Activated naive CD8-positive, alpha-beta T cell treated with anti-CD3 and anti-CD28 coated beads for 36 hours (primary cell): ENCODE measurements around the gene LGI2. TPM values are rescaled to one million over a fixed set of nuclear protein-coding genes. Genes with fewer than 3 reads are reported as not detected.
"Not testable (repeated sequence)": the region's sequence is repeated elsewhere in the genome, so short reads cannot be mapped to it uniquely, and the experiment has no call there.

Experiments used
- DNase-seq: peaks from one replicate; pipeline ENCODE4 v3.0.0; 2021
- H3K27ac Mint-ChIP-seq: one replicate; pipeline ENCODE4 v1.8.0; 2022; ENCODE audit warnings: mild to moderate bottlenecking, moderate library complexity, mixed read lengths
- H3K27me3 Mint-ChIP-seq: one replicate; pipeline ENCODE4 v1.8.0; 2022; ENCODE audit warnings: mild to moderate bottlenecking, mixed read lengths
- H3K36me3 Mint-ChIP-seq: one replicate; pipeline ENCODE4 v1.8.0; 2021; ENCODE audit warnings: mild to moderate bottlenecking, mixed read lengths
- H3K4me1 Mint-ChIP-seq: one replicate; pipeline ENCODE4 v1.8.0; 2021; ENCODE audit warnings: mixed read lengths
- H3K4me3 Mint-ChIP-seq: one replicate; pipeline ENCODE4 v1.8.0; 2022; ENCODE audit warnings: mild to moderate bottlenecking, moderate library complexity, mixed read lengths
- H3K9me3 Mint-ChIP-seq: one replicate; pipeline ENCODE4 v1.8.0; 2022; ENCODE audit warnings: mixed read lengths
- total RNA-seq, 2 experiments: library from RNA; stranded (reverse); gene quantifications; one replicate each; pipeline ENCODE4 v1.2.3, GENCODE V29; 2021

Gene LGI2
- total RNA-seq, 2 experiments from 2014 or later: not detected

DNA sequence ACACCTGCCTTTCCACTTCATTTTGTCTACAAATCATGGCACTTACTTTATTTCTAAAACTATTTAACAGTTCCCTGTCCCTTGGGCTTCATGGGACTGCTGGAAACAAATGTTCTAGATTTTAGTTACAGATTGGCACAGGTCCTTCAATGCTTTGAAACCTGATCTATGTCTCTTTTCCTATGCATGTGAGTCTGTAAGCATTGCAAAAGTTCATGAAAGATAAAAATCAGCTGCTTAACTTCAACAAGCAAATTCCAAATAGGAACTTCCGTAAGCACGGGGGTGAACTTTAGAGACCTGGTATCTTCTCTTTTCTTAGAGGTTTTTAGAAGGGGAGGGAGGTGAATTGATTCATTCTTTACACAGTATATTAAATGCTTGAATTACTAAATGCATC lies 9.5 kb downstream of the LGI2 start:
- no peaks in the 10 kb centered on the region for H3K36me3 Mint-ChIP-seq
- no peak overlapping the region for H3K27ac Mint-ChIP-seq
- H3K9me3 Mint-ChIP-seq: no peaks in the 10 kb centered on the region
- H3K27me3 Mint-ChIP-seq: peaks cover 27% of the 10 kb centered on the region
- no peak overlapping the region for H3K4me3 Mint-ChIP-seq
- DNase-seq: no peak
- no peaks in the 10 kb centered on the region for H3K4me1 Mint-ChIP-seq

DNA sequence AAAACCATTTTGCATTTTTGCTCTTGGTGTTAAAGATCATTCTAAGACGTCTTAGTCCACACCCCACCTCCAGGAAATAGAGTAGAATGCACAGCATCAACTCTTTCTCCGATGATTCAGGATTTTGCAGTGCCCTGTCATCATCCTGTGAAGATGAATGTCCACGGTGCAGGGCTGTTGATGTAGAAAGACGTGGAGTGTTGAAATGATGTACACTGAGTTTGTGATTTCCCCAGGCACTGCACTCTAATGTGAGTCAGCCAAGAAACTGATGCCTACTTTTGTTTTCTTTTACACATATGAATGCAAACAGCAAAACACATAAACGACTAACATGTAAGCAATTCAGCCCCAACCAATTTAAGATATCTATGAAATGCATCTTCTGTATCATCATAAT lies 10.5 kb downstream of the LGI2 start:
- Mint-ChIP-seq H3K4me3 (no peak overlapping the region), H3K27me3 (peaks cover 17% of the 10 kb centered on the region), H3K27ac (no peak overlapping the region), H3K36me3 (no peaks in the 10 kb centered on the region), H3K4me1 (no peaks in the 10 kb centered on the region), H3K9me3 (no peaks in the 10 kb centered on the region)
- no peak for DNase-seq

DNA sequence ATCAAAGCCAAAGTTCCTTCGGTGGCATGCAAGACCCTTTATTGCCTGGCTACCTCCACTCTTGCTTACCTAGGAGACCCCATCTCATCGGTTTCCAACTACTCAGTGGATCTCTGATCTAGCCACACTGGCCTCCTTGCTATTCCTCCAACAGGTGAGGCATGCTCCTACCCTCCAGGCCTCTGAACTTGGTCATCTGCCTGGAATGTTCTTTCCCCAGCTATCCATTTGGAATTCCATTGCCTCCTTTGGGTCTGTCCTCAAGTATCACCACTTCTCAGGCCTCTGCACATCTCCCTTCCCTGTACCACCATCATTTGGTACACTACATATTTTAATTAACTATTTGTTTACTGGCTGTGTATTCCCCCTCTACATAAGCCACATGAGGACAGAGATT lies 11.2 kb downstream of the LGI2 start:
- H3K27ac Mint-ChIP-seq: no peak overlapping the region
- no peak overlapping the region for H3K4me3 Mint-ChIP-seq
- H3K36me3 Mint-ChIP-seq: no peaks in the 10 kb centered on the region
- no peaks in the 10 kb centered on the region for H3K9me3 Mint-ChIP-seq
- no peak for DNase-seq
- H3K27me3 Mint-ChIP-seq: peaks cover 13% of the 10 kb centered on the region
- H3K4me1 Mint-ChIP-seq: no peaks in the 10 kb centered on the region

DNA sequence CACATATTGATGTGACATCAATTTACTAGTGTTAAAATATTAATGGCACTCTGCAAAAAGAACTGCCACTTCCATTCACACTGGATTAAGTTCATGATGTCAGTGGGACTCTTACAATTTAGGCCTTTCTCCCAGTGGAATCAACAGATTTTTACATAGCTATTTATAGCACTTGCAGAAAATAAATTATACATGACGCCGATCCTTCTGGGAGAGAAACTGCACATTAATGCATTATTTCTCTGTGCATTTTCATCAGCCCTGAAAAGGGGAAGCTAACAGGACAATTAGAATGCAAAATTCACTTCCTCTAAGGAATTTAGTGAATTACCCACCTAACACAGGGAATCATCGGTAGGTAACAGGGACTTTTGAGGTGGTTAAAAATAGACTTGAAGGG lies 15.7 kb downstream of the LGI2 start:
- no peaks in the 10 kb centered on the region for H3K36me3 Mint-ChIP-seq
- H3K9me3 Mint-ChIP-seq: no peaks in the 10 kb centered on the region
- H3K27ac Mint-ChIP-seq: no peak overlapping the region
- H3K4me1 Mint-ChIP-seq: no peaks in the 10 kb centered on the region
- no peak for DNase-seq
- no peak overlapping the region for H3K4me3 Mint-ChIP-seq
- peaks cover 7% of the 10 kb centered on the region for H3K27me3 Mint-ChIP-seq

DNA sequence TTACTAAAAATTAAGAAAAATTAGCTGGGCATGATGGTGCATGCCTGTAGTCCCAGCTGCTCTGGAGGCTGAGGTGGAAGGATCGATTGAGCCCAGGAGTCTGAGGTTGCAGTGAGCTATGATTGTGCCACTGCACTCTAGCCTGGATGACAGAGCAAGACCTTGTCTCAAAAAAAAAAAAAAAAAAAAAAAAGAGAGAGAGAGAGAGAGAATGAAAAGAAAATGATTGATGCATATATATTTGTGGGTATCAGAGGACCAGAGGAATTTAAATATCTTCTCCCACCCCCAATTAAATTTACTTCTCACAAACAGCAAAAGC lies 16.1 kb downstream of the LGI2 start:
- H3K9me3 Mint-ChIP-seq, H3K27me3 Mint-ChIP-seq, H3K27ac Mint-ChIP-seq, H3K4me3 Mint-ChIP-seq, DNase-seq, H3K4me1 Mint-ChIP-seq, H3K36me3 Mint-ChIP-seq: not testable (repeated sequence)

DNA sequence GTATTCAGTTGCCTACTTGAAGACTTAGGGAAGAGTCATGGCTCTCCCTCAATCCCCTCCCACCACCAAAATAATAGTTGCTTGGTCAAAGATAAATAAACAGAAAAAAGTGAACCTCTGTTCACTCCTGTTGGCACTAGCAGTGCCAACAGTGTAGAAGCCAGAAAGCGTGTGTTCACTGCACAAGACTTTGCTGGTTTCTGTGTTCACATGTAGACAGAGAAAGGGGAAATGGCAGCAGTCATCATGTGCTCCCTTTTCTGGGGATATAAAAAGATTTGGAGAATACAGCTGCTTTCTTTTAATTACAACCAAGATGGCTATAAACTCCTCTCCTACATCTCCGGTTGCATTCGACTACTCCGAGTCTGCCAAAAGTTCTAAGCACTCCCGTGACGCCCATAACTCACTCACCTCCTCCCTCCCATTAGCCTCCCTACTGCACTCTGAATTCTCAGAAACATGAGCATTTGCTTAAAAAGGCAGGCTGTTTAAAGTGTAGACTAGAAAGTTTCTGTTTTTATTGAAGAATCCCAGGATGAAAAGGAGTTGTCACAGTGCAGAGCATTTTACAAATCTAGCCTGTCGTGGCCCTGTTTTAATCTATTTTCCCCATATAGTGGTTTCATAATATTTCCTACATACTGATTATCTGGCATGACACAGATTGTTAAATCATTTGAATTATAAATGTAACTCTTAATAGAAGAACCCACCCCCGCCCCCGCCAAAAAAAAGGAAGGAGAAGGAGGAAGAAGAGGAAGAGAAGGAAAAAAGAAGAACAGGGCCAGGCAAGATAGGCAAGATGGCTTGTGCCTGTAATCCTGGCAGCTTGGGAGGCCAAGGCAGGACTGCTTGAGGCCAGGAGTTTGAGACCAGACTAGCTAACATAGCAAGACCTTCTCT lies 16.7 kb downstream of the LGI2 start:
- no peak for DNase-seq
- Mint-ChIP-seq H3K4me3 (no peak overlapping the region), H3K36me3 (no peaks in the 10 kb centered on the region), H3K9me3 (no peaks in the 10 kb centered on the region), H3K27ac (no peak overlapping the region), H3K27me3 (peaks cover 4% of the 10 kb centered on the region), H3K4me1 (no peaks in the 10 kb centered on the region)

DNA sequence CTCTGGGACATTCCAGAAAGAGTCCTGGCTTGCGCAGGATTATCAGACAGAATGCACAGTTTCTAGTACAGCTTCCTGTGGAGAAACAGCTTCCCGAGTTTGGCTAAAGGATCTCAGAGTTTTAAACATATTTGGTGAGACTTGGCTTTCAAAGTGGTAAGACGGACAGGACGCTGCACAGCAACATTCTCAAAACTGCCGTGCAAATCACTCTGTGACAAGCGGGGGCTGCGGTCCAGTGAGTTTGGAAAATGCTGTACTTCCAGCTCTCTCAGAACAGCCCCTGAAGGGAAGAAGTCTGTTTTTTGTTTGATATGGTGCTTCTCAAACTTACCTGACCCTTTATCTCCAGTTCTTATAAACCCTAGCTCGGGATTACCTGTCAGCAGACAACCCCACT lies 18.1 kb downstream of the LGI2 start:
- DNase-seq: no peak
- Mint-ChIP-seq H3K27ac (no peak overlapping the region), H3K4me3 (no peak overlapping the region), H3K36me3 (no peaks in the 10 kb centered on the region), H3K9me3 (no peaks in the 10 kb centered on the region), H3K4me1 (no peaks in the 10 kb centered on the region), H3K27me3 (peaks cover 1% of the 10 kb centered on the region)

DNA sequence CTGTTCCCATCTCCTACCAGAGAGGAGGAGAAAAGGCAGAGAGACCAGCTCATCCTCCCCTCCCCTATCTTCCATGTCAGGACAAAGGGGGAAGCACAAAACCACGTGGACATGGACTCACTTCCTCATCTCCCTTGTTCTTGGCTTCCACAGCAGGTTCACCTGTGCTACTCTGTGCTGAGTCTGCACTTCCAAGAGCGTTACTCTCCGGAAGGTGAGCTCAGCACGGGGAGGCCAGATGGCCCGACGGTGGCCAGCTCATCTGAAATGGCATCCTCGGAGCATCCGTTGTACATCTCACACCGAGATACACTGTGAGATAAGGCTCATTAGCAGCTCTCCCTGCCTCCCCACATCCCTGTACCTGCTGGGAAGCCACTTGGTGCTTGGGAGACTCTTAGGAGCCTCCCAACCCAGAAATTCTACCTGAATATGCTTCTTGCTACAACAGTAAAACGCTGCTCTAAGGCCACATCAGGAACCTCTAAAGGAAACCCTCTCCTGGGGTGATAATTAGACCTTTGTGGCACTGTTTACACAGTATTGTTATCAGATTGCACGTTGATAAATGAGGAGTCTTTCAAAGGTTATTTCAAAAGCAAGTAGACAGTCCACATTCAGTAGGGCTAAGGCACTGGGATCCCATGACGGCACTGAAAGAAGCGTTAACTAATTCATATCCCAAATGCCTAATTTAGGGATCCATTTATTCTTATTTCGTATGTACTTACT lies 19.4 kb downstream of the LGI2 start:
- peaks cover 3% of the 10 kb centered on the region for H3K27me3 Mint-ChIP-seq
- H3K36me3 Mint-ChIP-seq: no peaks in the 10 kb centered on the region
- H3K4me1 Mint-ChIP-seq: no peaks in the 10 kb centered on the region
- DNase-seq: no peak
- H3K27ac Mint-ChIP-seq: no peak overlapping the region
- no peaks in the 10 kb centered on the region for H3K9me3 Mint-ChIP-seq
- no peak overlapping the region for H3K4me3 Mint-ChIP-seq

DNA sequence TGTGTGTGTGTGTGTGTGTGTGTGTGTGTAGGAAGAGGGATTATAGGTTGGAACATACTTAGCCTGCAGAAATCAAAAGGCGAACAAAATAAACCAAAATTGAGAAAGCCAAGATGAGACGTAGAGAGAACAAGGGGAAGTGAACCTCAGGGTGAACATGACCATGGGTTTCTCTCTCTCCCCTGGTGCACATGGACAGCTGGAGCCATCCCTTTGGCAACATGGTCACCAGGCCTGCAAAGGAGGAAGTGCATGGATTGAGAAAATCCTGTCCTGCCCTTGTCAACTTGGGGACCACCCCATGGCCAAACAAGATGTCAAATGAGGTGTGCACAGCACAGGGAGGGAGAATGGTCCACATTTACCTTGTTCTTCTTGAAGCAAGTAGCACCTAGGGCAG lies 23.1 kb downstream of the LGI2 start:
- no peak for DNase-seq
- H3K36me3 Mint-ChIP-seq: no peaks in the 10 kb centered on the region
- no peak overlapping the region for H3K27ac Mint-ChIP-seq
- no peaks in the 10 kb centered on the region for H3K4me1 Mint-ChIP-seq
- H3K4me3 Mint-ChIP-seq: no peak overlapping the region
- no peaks in the 10 kb centered on the region for H3K9me3 Mint-ChIP-seq
- H3K27me3 Mint-ChIP-seq: peaks cover 3% of the 10 kb centered on the region

DNA sequence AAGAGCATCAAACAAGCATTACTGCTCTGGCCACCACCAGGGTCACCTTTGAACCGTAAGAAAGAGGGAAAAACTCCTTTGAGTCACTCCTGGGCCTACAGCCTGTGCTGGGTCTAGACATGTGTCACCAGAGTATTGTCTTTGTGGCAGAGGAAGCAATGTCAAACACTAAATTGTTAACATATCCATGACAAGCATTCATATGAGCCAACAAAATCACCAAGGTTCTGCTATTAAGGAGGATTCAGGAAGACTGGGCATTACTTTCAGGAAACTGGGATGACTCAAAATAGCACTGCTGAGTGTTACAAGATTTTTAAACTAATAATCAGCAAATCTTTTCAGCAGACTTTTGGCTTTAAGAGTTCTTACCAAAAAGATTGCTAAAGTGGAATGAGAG lies 28.1 kb downstream of the LGI2 start:
- DNase-seq: no peak
- Mint-ChIP-seq H3K4me3 (no peak overlapping the region), H3K36me3 (no peaks in the 10 kb centered on the region), H3K27me3 (peaks cover 23% of the 10 kb centered on the region), H3K9me3 (peaks cover 3% of the 10 kb centered on the region), H3K27ac (no peak overlapping the region), H3K4me1 (no peaks in the 10 kb centered on the region)

DNA sequence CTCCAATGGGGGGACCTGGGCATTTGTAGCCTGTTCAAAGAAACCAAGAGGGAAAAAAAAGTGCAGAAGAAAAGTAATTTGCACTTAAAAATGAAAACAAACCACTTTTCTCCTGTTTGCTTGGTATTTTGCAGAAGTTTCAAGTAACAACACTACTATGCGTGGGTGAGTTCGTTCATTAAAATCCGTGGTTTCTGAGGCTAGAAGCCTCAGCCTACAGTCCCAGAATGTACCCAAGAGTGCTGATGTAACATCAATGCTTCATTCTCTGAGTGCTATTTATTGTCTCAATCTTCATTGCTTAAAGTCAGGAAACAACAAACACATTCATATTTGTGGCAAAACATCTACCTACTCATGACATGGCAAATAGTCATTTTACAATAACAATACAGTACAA lies 29.2 kb downstream of the LGI2 start:
- H3K4me1 Mint-ChIP-seq: no peaks in the 10 kb centered on the region
- H3K9me3 Mint-ChIP-seq: peaks cover 3% of the 10 kb centered on the region
- no peak overlapping the region for H3K27ac Mint-ChIP-seq
- H3K27me3 Mint-ChIP-seq: peaks cover 20% of the 10 kb centered on the region
- DNase-seq: no peak
- no peaks in the 10 kb centered on the region for H3K36me3 Mint-ChIP-seq
- H3K4me3 Mint-ChIP-seq: no peak overlapping the region

DNA sequence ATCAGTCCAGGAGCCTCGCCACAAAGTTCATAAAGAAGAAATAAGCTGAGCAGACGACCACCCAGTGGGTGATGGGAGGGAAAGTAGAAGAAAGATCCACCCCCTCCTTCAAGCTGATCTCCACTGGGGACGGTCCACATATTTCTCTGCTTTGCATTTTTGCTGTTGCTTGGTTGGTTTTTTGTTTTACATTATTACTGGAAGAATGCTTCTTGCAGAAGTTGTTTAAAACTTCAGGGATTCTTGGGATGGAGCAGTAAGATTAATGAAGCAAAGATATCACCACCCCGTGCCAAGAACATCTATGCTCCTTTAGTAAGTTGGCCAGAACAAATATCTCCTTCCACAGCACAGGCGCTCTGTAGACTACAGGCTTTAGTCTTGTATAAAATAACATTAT lies 30.1 kb downstream of the LGI2 start:
- DNase-seq: no peak
- Mint-ChIP-seq H3K4me3 (no peak overlapping the region), H3K36me3 (no peaks in the 10 kb centered on the region), H3K27me3 (peaks cover 20% of the 10 kb centered on the region), H3K4me1 (no peaks in the 10 kb centered on the region), H3K9me3 (peaks cover 3% of the 10 kb centered on the region), H3K27ac (no peak overlapping the region)

DNA sequence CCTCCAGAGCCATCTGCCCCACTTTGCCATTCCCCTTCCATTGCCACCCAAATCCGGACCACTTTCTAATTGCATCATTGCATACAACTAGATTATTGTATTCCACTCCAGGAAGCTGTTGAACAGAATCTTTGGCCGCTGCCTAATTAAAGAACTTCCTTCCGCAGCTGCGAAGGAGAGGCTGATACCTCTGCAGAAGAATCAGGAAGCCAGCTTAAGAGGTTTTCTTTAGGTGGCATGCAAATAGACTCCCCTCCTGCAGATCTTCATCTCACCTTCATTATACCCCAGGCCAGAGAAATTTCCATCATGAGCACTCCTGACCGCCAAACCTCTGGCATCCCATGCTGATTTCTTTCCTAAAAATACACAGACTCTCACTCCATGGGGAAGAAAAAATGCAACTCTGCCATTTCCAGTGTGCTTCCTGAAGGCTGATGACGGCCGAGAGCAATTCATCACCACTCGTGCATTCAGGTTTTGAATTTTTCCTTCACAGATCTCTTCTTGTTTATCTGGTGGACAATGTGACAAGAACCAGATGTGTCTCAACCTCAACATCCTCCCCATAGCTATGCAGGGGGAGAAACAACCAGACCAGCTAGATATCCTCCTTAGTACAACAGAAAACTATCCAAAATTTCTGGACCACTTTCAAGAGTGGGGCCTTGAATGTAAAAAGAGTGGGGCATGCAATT lies 31.2 kb downstream of the LGI2 start:
- Mint-ChIP-seq H3K4me1 (no peaks in the 10 kb centered on the region), H3K36me3 (no peaks in the 10 kb centered on the region), H3K27me3 (peaks cover 20% of the 10 kb centered on the region), H3K4me3 (no peak overlapping the region), H3K9me3 (peaks cover 3% of the 10 kb centered on the region), H3K27ac (no peak overlapping the region)
- DNase-seq: no peak

DNA sequence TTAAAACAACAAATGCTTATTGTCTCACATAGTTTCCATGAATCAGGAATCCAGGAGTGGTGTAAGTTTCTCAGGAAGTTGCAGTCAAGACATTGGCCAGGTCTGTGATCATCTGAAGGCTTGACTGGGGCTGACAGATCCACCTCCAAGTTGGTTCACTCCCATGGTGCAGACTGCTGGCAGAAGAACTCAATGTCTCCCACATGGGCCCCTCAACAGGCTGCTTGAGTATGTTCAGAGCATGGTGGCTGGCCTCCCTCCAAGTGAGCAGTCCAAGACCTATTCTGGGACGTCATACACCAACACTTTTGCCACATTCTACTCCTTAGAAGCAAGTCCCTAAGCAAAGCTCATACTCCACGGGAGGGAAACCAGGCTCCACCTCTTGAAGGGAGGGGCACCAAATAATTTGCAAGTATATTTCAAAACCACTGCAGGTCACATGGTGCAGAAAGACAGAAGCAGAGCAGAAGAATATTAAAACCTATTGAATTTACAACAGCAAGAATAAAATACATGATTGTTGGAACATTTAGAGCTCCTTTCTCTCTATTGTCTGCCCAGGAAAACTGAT lies 35.3 kb downstream of the LGI2 start:
- DNase-seq: no peak
- peaks cover 3% of the 10 kb centered on the region for H3K9me3 Mint-ChIP-seq
- H3K36me3 Mint-ChIP-seq: no peaks in the 10 kb centered on the region
- H3K27me3 Mint-ChIP-seq: peaks cover 6% of the 10 kb centered on the region
- H3K4me1 Mint-ChIP-seq: no peaks in the 10 kb centered on the region
- no peak overlapping the region for H3K27ac Mint-ChIP-seq
- no peak overlapping the region for H3K4me3 Mint-ChIP-seq

DNA sequence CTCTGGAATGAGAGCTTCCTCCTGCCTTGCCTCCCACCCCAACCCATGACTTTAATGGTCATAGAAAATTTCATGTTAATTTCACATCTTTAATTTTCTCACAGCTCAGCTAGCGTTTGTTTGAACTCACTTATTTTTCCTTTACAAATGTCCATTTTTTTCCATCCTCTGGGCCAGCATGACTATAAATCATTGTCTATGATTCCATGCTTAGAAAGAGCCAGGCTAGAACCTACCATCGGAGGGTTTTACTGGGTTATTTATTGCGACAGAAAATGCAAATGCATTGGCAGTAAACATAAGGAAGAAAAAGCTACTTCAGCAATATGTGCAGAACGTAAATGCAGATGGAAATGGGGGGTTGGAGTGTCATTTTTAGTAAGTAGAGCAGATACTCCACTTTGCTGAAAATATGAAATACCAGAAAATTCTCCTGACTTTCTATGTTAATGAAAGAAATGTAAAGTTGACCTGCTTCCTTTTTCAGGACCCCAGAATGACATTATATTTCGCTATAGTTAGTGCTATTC lies 37.1 kb downstream of the LGI2 start:
- DNase-seq: no peak
- Mint-ChIP-seq H3K9me3 (peaks cover 3% of the 10 kb centered on the region), H3K36me3 (no peaks in the 10 kb centered on the region), H3K27ac (no peak overlapping the region), H3K4me3 (no peak overlapping the region), H3K4me1 (no peaks in the 10 kb centered on the region), H3K27me3 (no peaks in the 10 kb centered on the region)
